Kidney (tissue), 14 donors: Measurements from ENCODE around the gene SLC2A1. TPM values are rescaled to one million over a fixed set of nuclear protein-coding genes. Genes with fewer than 3 reads are reported as not detected.

Source experiments
- DNase-seq, 5 donors: peaks; one replicate each; pipeline ENCODE4 v3.0.0-alpha.2; 2013 to 2020
- FAIRE-seq: peaks from 2 replicates; lab custom pipeline; 2012; peaks lifted over from hg19 to GRCh38; lab: Jason Lieb, UNC
- H3K27ac ChIP-seq, 2 donors: one replicate each; pipeline ENCODE4 v1.7.0; 2013; ENCODE audit warnings: low read depth in 2 of 2, low read length in 2 of 2, inconsistent platforms in 1 of 2
- H3K27me3 ChIP-seq: one replicate; pipeline ENCODE4 v1.7.1; 2013; ENCODE audit warnings: low read length, inconsistent platforms; ENCODE audit not compliant: control insufficient read depth, insufficient read depth
- H3K36me3 ChIP-seq, 3 donors: one replicate each; pipeline versions ENCODE4 v1.7.0 to v1.7.1; 2013; ENCODE audit warnings: low read length in 3 of 3, control low read depth in 1 of 3, inconsistent platforms in 1 of 3; ENCODE audit not compliant: insufficient read depth in 3 of 3, control insufficient read depth in 2 of 3
- H3K4me1 ChIP-seq, 3 donors: one replicate each; pipeline versions ENCODE4 v1.7.0 to v1.7.1; 2013; ENCODE audit warnings: low read length in 3 of 3, inconsistent platforms in 1 of 3, low read depth in 1 of 3; ENCODE audit not compliant: control insufficient read depth in 2 of 3, insufficient read depth in 2 of 3
- H3K4me3 ChIP-seq, 3 donors: one replicate each; pipeline versions ENCODE4 v1.7.0 to v1.8.1; 2013; ENCODE audit warnings: low read length in 3 of 3, control low read depth in 1 of 3, inconsistent platforms in 1 of 3
- H3K9ac ChIP-seq, 3 donors: one replicate each; pipeline versions ENCODE4 v1.7.0 to v1.7.1; 2013; ENCODE audit warnings: low read length in 3 of 3, control low read depth in 1 of 3, inconsistent platforms in 1 of 3
- H3K9me3 ChIP-seq, 3 donors: one replicate each; pipeline versions ENCODE4 v1.7.0 to v1.7.1; 2013; ENCODE audit warnings: low read length in 3 of 3, control low read depth in 1 of 3, inconsistent platforms in 1 of 3; ENCODE audit not compliant: control insufficient read depth in 2 of 3, insufficient read depth in 1 of 3
- CTCF ChIP-seq: IDR thresholded peaks from 3 replicates; pipeline ENCODE4 v1.5.1; 2012; ENCODE audit warnings: mild to moderate bottlenecking, moderate library complexity, borderline replicate concordance; ENCODE audit not compliant: insufficient read depth; ENCODE audit errors: extremely low read depth
- intact Hi-C: fragments of 100-400 bp; cut with DNase I; formaldehyde crosslinking; loops from one replicate; pipeline ENCODE4 v1.11.1; 2022
- polyA plus RNA-seq: library from polyadenylated mRNA; stranded (reverse); fragments of 350-450 nt; fragmentation: Illumina TruSeq; extraction: RNeasy Lipid Tissue Mini Kit (QIAGEN cat#74804); gene quantifications from one replicate; pipeline ENCODE4 v1.2.3, GENCODE V29; 2014; ENCODE audit warnings: low read depth, low replicate concordance; ENCODE audit not compliant: insufficient read depth
- total RNA-seq: library from RNA; stranded (reverse); fragmentation: NEBNext Ultra II Directional; extraction: Animal tissue kit (Norgen Biotek cat#: 25700); gene quantifications from one replicate; pipeline ENCODE4 v1.2.1, GENCODE V29; 2021
- donor health status: control.
- donor health status: control.
- donor health status: control.
- donor health status: control.
- donor health status: control.
- donor health status: DM: yes; HTN: yes; CAD: no.
- donor health status: Normal renal cell carcinoma (clear cell type).

Gene SLC2A1
- total and polyA plus RNA-seq, 2 donors from 2014 or later, result 28.6 to 55.9 TPM

GRCh38 chr1:42915456-42915855, 43.2 kb downstream of the SLC2A1 start:
- no peak overlapping the region for H3K9ac ChIP-seq
- no peaks in the 10 kb centered on the region for H3K36me3 ChIP-seq
- no peak for TF ChIP-seq CTCF
- H3K27ac ChIP-seq, result no peak overlapping the region
- no peaks in the 10 kb centered on the region for H3K27me3 ChIP-seq
- no peaks in the 10 kb centered on the region for H3K9me3 ChIP-seq
- intact Hi-C loops, result no loop called here
- H3K4me1 ChIP-seq, result no peaks in the 10 kb centered on the region
- no peak for DNase-seq
- H3K4me3 ChIP-seq, result no peak overlapping the region
- no peak for FAIRE-seq

GRCh38 chr1:42914092-42914627, 44.5 kb downstream of the SLC2A1 start:
- H3K27me3 ChIP-seq, result no peaks in the 10 kb centered on the region
- H3K9me3 ChIP-seq, result no peaks in the 10 kb centered on the region
- H3K4me1 ChIP-seq, result no peaks in the 10 kb centered on the region
- H3K9ac ChIP-seq, result no peak overlapping the region
- FAIRE-seq (no peak), DNase-seq (no peak)
- no peak for TF ChIP-seq CTCF
- H3K36me3 ChIP-seq, result no peaks in the 10 kb centered on the region
- intact Hi-C loops, result loop anchor here (5.0 kb wide), 1 partner anchor 158 kb away; no protein-coding TSS in a partner anchor
- H3K27ac ChIP-seq, result no peak overlapping the region
- no peak overlapping the region for H3K4me3 ChIP-seq

GRCh38 chr1:42913426-42914091, 45.1 kb downstream of the SLC2A1 start:
- Histone ChIP-seq H3K27me3 (no peaks in the 10 kb centered on the region), H3K27ac (no peak overlapping the region), H3K4me3 (no peak overlapping the region), H3K9me3 (no peaks in the 10 kb centered on the region), H3K9ac (no peak overlapping the region), H3K36me3 (no peaks in the 10 kb centered on the region), H3K4me1 (no peaks in the 10 kb centered on the region)
- peak in 3 of 5 donors; percentile 66 to 85 (median 80) for DNase-seq
- intact Hi-C loops, result loop anchor here (5.0 kb wide), 1 partner anchor 159 kb away; no protein-coding TSS in a partner anchor
- TF ChIP-seq CTCF, result peak; percentile 85
- FAIRE-seq, result peak; percentile 38
